ENCODE data around the gene STYXL2.

Gene STYXL2

GRCh38 chr1:167137793-167138510 is 44.1 kb downstream of the STYXL2 start:
- Mint-ChIP-seq H3K27ac (peak overlapping the region; percentile 88), H3K9me3 (peaks cover 7% of the 10 kb centered on the region), H3K36me3 (ENCODE audit: low read depth) (peaks cover 4% of the 10 kb centered on the region), H3K4me1 (peaks cover 41% of the 10 kb centered on the region), H3K4me3 (peak overlapping the region; percentile 67), H3K27me3 (ENCODE audit: low read depth, poor library complexity) (peaks cover 5% of the 10 kb centered on the region)
- TF ChIP-seq CTCF (IDR thresholded peaks at IDR 0.05), result no peak
- DNase-seq, result no peak

- H3K27me3 Mint-ChIP-seq (ENCODE audit: low read depth, poor library complexity), result peaks cover 5% of the 10 kb centered on the region
- peaks cover 12% of the 10 kb centered on the region for H3K9me3 Mint-ChIP-seq
- DNase-seq, result no peak
- H3K4me3 Mint-ChIP-seq, result no peak overlapping the region
- no peak for TF ChIP-seq CTCF (IDR thresholded peaks at IDR 0.05)
- H3K27ac Mint-ChIP-seq, result no peak overlapping the region
- H3K36me3 Mint-ChIP-seq (ENCODE audit: low read depth), result peaks cover 9% of the 10 kb centered on the region
- peaks cover 41% of the 10 kb centered on the region for H3K4me1 Mint-ChIP-seq
Measured at GRCh38 chr1:167138703-167139102, 44.8 kb downstream of the STYXL2 start.

- Mint-ChIP-seq H3K4me3 (no peak overlapping the region), H3K4me1 (peaks cover 24% of the 10 kb centered on the region), H3K36me3 (ENCODE audit: low read depth) (peaks cover 28% of the 10 kb centered on the region), H3K27me3 (ENCODE audit: low read depth, poor library complexity) (no peaks in the 10 kb centered on the region), H3K9me3 (peaks cover 40% of the 10 kb centered on the region), H3K27ac (no peak overlapping the region)
- DNase-seq, result no peak
- TF ChIP-seq CTCF (IDR thresholded peaks at IDR 0.05), result no peak
Measured at GRCh38 chr1:167141963-167142362, 48.1 kb downstream of the STYXL2 start.

Measured in nephron progenitor cell (in vitro differentiated cells).